ENCODE data around the gene SERINC1. TPM values are rescaled to one million over a fixed set of nuclear protein-coding genes. Genes with fewer than 3 reads are reported as not detected.
"Not testable (repeated sequence)": the region's sequence is repeated elsewhere in the genome, so short reads cannot be mapped to it uniquely, and the experiment has no call there.

SERINC1 gene
- total RNA-seq, result 100 to 1,000 TPM; 120 to 127 TPM
- 313 to 324 reads per million in 2 donors for total RNA-seq

- DNase-seq, result peak; percentile 81 to 87 (median 86)
- no peaks in the 10 kb centered on the region for H3K9me3 ChIP-seq (ENCODE audit: control insufficient read depth, low read length, poor library complexity, severe bottlenecking)
- Mint-ChIP-seq H3K27me3 (no peaks in the 10 kb centered on the region), H3K4me1 (peaks cover 32% of the 10 kb centered on the region), H3K27ac (peak within 1 kb of the TSS; percentile 100), H3K36me3 (ENCODE audit: low read depth) (peaks cover 11% of the 10 kb centered on the region), H3K4me3 (peak within 1 kb of the TSS; percentile 100)
- peak; percentile 95 for ATAC-seq
These were observed at the start of gene SERINC1 for GRCh38 chr6:122471107-122472021. SERINC1 (minus strand) TSS chr6:122471807; CDS start chr6:122471737, 70 bp downstream.

- Mint-ChIP-seq H3K27me3 (peaks cover 7% of the 10 kb centered on the region), H3K4me3 (no peak overlapping the region), H3K27ac (no peak overlapping the region), H3K4me1 (no peaks in the 10 kb centered on the region), H3K36me3 (ENCODE audit: low read depth) (peaks cover 4% of the 10 kb centered on the region)
- no peaks in the 10 kb centered on the region for H3K9me3 ChIP-seq (ENCODE audit: control insufficient read depth, low read length, poor library complexity, severe bottlenecking)
- no peak for ATAC-seq
- DNase-seq, result no peak
These were observed 39.8 kb upstream of the SERINC1 start for GRCh38 chr6:122511193-122511924.

GRCh38 chr6:122505170-122505569, 33.6 kb upstream of the SERINC1 start:
- not testable (repeated sequence) for H3K4me1 Mint-ChIP-seq; H3K9me3 ChIP-seq (ENCODE audit: control insufficient read depth, low read length, poor library complexity, severe bottlenecking); DNase-seq; H3K36me3 Mint-ChIP-seq (ENCODE audit: low read depth); ATAC-seq; H3K4me3 Mint-ChIP-seq; H3K27me3 Mint-ChIP-seq; H3K27ac Mint-ChIP-seq

GRCh38 chr6:122501475-122501874, 29.9 kb upstream of the SERINC1 start:
- H3K9me3 ChIP-seq (ENCODE audit: control insufficient read depth, low read length, poor library complexity, severe bottlenecking), result peaks cover 6% of the 10 kb centered on the region
- H3K4me1 Mint-ChIP-seq, result no peaks in the 10 kb centered on the region
- H3K27me3 Mint-ChIP-seq, result no peaks in the 10 kb centered on the region
- ATAC-seq (no peak), DNase-seq (no peak)
- no peaks in the 10 kb centered on the region for H3K36me3 Mint-ChIP-seq (ENCODE audit: low read depth)
- no peak overlapping the region for H3K27ac Mint-ChIP-seq
- no peak overlapping the region for H3K4me3 Mint-ChIP-seq

- H3K27me3 Mint-ChIP-seq, result peaks cover 16% of the 10 kb centered on the region
- no peak for DNase-seq
- peaks cover 4% of the 10 kb centered on the region for H3K9me3 ChIP-seq (ENCODE audit: control insufficient read depth, low read length, poor library complexity, severe bottlenecking)
- no peak overlapping the region for H3K4me3 Mint-ChIP-seq
- H3K27ac Mint-ChIP-seq, result no peak overlapping the region
- H3K4me1 Mint-ChIP-seq, result peaks cover 3% of the 10 kb centered on the region
- ATAC-seq, result no peak
- H3K36me3 Mint-ChIP-seq (ENCODE audit: low read depth), result no peaks in the 10 kb centered on the region
These were observed 24.0 kb upstream of the SERINC1 start for GRCh38 chr6:122495612-122496011.

DNA sequence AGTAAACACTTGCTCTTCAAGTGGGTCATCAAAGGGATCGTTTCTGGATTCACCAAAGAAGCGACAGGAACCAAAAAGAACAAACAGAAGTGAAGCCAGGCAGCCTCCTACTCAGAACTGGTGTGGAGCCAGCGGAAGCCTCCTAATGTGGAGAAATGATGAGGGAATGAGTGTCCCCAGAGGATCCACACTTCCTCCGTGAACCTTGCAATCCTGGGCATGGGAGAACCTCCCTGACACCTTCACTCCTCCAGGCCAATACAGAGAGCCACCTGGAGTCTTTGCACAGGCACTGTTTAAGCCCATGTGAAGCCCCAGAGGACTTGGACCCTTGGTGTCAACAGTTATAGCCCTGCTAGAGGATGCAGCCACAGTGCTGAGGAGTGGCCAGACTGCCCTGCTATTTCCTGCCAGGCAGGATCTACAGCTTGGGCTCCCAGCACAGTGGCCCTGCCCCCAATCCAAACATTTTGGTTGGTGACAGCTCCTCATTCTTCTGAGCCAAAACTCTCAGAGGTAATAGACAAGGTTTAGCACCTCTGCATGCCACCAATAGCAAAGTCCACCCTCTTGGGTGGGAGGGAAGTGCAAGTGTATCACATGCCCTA, 23.2 kb upstream of the SERINC1 start:
- Mint-ChIP-seq H3K36me3 (ENCODE audit: low read depth) (no peaks in the 10 kb centered on the region), H3K4me1 (peaks cover 3% of the 10 kb centered on the region), H3K27me3 (peaks cover 24% of the 10 kb centered on the region), H3K27ac (no peak overlapping the region), H3K4me3 (no peak overlapping the region)
- no peak for ATAC-seq
- H3K9me3 ChIP-seq (ENCODE audit: control insufficient read depth, low read length, poor library complexity, severe bottlenecking), result peaks cover 3% of the 10 kb centered on the region
- DNase-seq, result no peak

- H3K36me3 Mint-ChIP-seq (ENCODE audit: low read depth), result no peaks in the 10 kb centered on the region
- no peak overlapping the region for H3K4me3 Mint-ChIP-seq
- DNase-seq, result peak; percentile 33 to 58 (median 34)
- peaks cover 3% of the 10 kb centered on the region for H3K4me1 Mint-ChIP-seq
- no peak overlapping the region for H3K27ac Mint-ChIP-seq
- peaks cover 24% of the 10 kb centered on the region for H3K27me3 Mint-ChIP-seq
- H3K9me3 ChIP-seq (ENCODE audit: control insufficient read depth, low read length, poor library complexity, severe bottlenecking), result peaks cover 3% of the 10 kb centered on the region
- ATAC-seq, result peak; percentile 100
These were observed 20.4 kb upstream of the SERINC1 start for GRCh38 chr6:122491919-122492555.

GRCh38 chr6:122490607-122491006, 19.0 kb upstream of the SERINC1 start:
- Mint-ChIP-seq H3K4me3 (no peak overlapping the region), H3K27ac (no peak overlapping the region), H3K27me3 (peaks cover 24% of the 10 kb centered on the region), H3K4me1 (peaks cover 3% of the 10 kb centered on the region), H3K36me3 (ENCODE audit: low read depth) (no peaks in the 10 kb centered on the region)
- no peaks in the 10 kb centered on the region for H3K9me3 ChIP-seq (ENCODE audit: control insufficient read depth, low read length, poor library complexity, severe bottlenecking)
- ATAC-seq, result no peak
- no peak for DNase-seq

DNA sequence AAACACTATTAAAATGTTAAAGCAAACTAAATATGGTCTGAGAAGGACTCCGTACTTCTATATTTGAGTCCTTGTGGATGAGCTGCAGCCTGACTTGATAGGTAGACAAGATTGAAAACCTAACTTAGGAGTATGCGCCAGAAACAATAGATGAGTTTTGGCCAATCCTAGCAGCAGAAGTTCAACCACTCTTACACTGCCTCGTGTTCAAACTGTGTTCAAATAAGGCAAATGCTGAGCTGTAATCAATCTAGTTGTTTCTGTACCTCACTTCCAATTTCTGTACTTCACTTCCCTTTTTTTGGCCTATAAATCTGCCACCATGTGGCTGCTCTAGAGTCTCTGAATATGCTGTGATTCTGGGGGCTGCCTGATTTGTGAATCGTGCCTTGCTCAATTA, 13.2 kb upstream of the SERINC1 start:
- Mint-ChIP-seq H3K4me3 (no peak overlapping the region), H3K4me1 (no peaks in the 10 kb centered on the region), H3K36me3 (ENCODE audit: low read depth) (no peaks in the 10 kb centered on the region), H3K27ac (no peak overlapping the region), H3K27me3 (no peaks in the 10 kb centered on the region)
- DNase-seq (no peak), ATAC-seq (no peak)
- no peaks in the 10 kb centered on the region for H3K9me3 ChIP-seq (ENCODE audit: control insufficient read depth, low read length, poor library complexity, severe bottlenecking)

GRCh38 chr6:122482750-122483080, 11.1 kb upstream of the SERINC1 start:
- H3K36me3 Mint-ChIP-seq (ENCODE audit: low read depth), result no peaks in the 10 kb centered on the region
- no peaks in the 10 kb centered on the region for H3K27me3 Mint-ChIP-seq

GRCh38 chr6:122476131-122476530, 4.5 kb upstream of the SERINC1 start:
- DNase-seq, result no peak
- no peak overlapping the region for H3K4me3 Mint-ChIP-seq
- H3K27me3 Mint-ChIP-seq, result no peaks in the 10 kb centered on the region
- peaks cover 6% of the 10 kb centered on the region for H3K36me3 Mint-ChIP-seq (ENCODE audit: low read depth)
- no peak overlapping the region for H3K27ac Mint-ChIP-seq
- peaks cover 8% of the 10 kb centered on the region for H3K4me1 Mint-ChIP-seq
- H3K9me3 ChIP-seq (ENCODE audit: control insufficient read depth, low read length, poor library complexity, severe bottlenecking), result no peaks in the 10 kb centered on the region
- no peak for ATAC-seq

More at GRCh38 chr6:122482750-122483080, 11.1 kb upstream of the SERINC1 start:
- H3K4me3 Mint-ChIP-seq, result no peak overlapping the region
- no peak for DNase-seq
- ATAC-seq, result no peak
- no peaks in the 10 kb centered on the region for H3K4me1 Mint-ChIP-seq
- H3K27ac Mint-ChIP-seq, result no peak overlapping the region
- H3K9me3 ChIP-seq (ENCODE audit: control insufficient read depth, low read length, poor library complexity, severe bottlenecking), result no peaks in the 10 kb centered on the region

GRCh38 chr6:122472022-122472340, 374 bp upstream of the SERINC1 start:
- Mint-ChIP-seq H3K27ac (peak overlapping the region; percentile 100), H3K4me1 (peaks cover 26% of the 10 kb centered on the region), H3K27me3 (no peaks in the 10 kb centered on the region), H3K4me3 (peak overlapping the region; percentile 100), H3K36me3 (ENCODE audit: low read depth) (peaks cover 9% of the 10 kb centered on the region)
- peak; percentile 40 for ATAC-seq
- no peaks in the 10 kb centered on the region for H3K9me3 ChIP-seq (ENCODE audit: control insufficient read depth, low read length, poor library complexity, severe bottlenecking)
- no peak for DNase-seq

GRCh38 chr6:122461885-122462284, 9.7 kb downstream of the SERINC1 start:
- ATAC-seq, result no peak
- no peaks in the 10 kb centered on the region for H3K9me3 ChIP-seq (ENCODE audit: control insufficient read depth, low read length, poor library complexity, severe bottlenecking)
- Mint-ChIP-seq H3K36me3 (ENCODE audit: low read depth) (peaks cover 5% of the 10 kb centered on the region), H3K27ac (peak overlapping the region; percentile 82), H3K4me1 (peaks cover 70% of the 10 kb centered on the region), H3K27me3 (no peaks in the 10 kb centered on the region), H3K4me3 (peak overlapping the region; percentile 70)
- DNase-seq, result no peak

All from T-helper 17 cell (primary cell).